BLaER1 (cell line): ENCODE data around the gene SYTL2.

ENCODE experiments used
- H3K27ac ChIP-seq: shearing (Covaris generic); formaldehyde crosslinking; 2 replicates; pipeline ENCODE4 v1.8.1; 2022
- H3K27me3 ChIP-seq: shearing (Covaris generic); formaldehyde crosslinking; 2 replicates; pipeline ENCODE4 v1.8.1; 2022
- H3K36me3 ChIP-seq: shearing (Covaris generic); formaldehyde crosslinking; 2 replicates; pipeline ENCODE4 v1.8.1; 2022
- H3K4me1 ChIP-seq: shearing (Covaris generic); formaldehyde crosslinking; 2 replicates; pipeline ENCODE4 v1.8.1; 2022
- H3K4me2 ChIP-seq: shearing (Covaris generic); formaldehyde crosslinking; 2 replicates; pipeline ENCODE4 v1.8.1; 2022
- H3K4me3 ChIP-seq: shearing (Covaris generic); formaldehyde crosslinking; 2 replicates; pipeline ENCODE4 v1.8.1; 2022
- H3K9ac ChIP-seq: shearing (Covaris generic); formaldehyde crosslinking; 2 replicates; pipeline ENCODE4 v1.8.1; 2022
- H3K9me3 ChIP-seq: shearing (Covaris generic); formaldehyde crosslinking; 2 replicates; pipeline ENCODE4 v1.8.1; 2022
- H4K20me1 ChIP-seq: shearing (Covaris generic); formaldehyde crosslinking; 2 replicates; pipeline ENCODE4 v1.8.1; 2022
- Cebpa-rat ChIP-seq: shearing (Covaris generic); IDR thresholded peaks from 2 replicates; pipeline ENCODE4 v1.8.1; 2022

SYTL2 gene

GRCh38 chr11:85813721-85814120 lies 2.8 kb upstream of the SYTL2 start:
- peaks cover 11% of the 10 kb centered on the region for H3K4me1 ChIP-seq
- peaks cover 42% of the 10 kb centered on the region for H3K27me3 ChIP-seq
- H3K4me2 ChIP-seq, result no peak overlapping the region
- H3K36me3 ChIP-seq, result no peaks in the 10 kb centered on the region
- no peaks in the 10 kb centered on the region for H3K9me3 ChIP-seq
- H3K4me3 ChIP-seq, result no peak overlapping the region
- H3K27ac ChIP-seq, result no peak overlapping the region
- no peak for TF ChIP-seq Cebpa-rat
- no peak overlapping the region for H3K9ac ChIP-seq
- no peaks in the 10 kb centered on the region for H4K20me1 ChIP-seq

- Histone ChIP-seq H4K20me1 (no peaks in the 10 kb centered on the region), H3K4me1 (peaks cover 11% of the 10 kb centered on the region), H3K36me3 (no peaks in the 10 kb centered on the region), H3K9me3 (no peaks in the 10 kb centered on the region), H3K4me3 (peak overlapping the region; percentile 64), H3K4me2 (peak overlapping the region; percentile 83), H3K27ac (no peak overlapping the region), H3K27me3 (peaks cover 45% of the 10 kb centered on the region), H3K9ac (no peak overlapping the region)
- no peak for TF ChIP-seq Cebpa-rat
Measured at GRCh38 chr11:85811624-85812023, 683 bp upstream of the SYTL2 start.

GRCh38 chr11:85810521-85810870 lies 445 bp downstream of the SYTL2 start:
- Histone ChIP-seq H3K4me3 (peak overlapping the region; percentile 64), H4K20me1 (no peaks in the 10 kb centered on the region), H3K4me2 (peak overlapping the region; percentile 83), H3K27ac (no peak overlapping the region), H3K9me3 (no peaks in the 10 kb centered on the region), H3K36me3 (no peaks in the 10 kb centered on the region), H3K9ac (peak overlapping the region; percentile 8; the same call in 1 of the 2 replicates), H3K27me3 (peaks cover 45% of the 10 kb centered on the region), H3K4me1 (peaks cover 11% of the 10 kb centered on the region)
- no peak for TF ChIP-seq Cebpa-rat

- H3K27me3 ChIP-seq, result peaks cover 45% of the 10 kb centered on the region
- H3K36me3 ChIP-seq, result no peaks in the 10 kb centered on the region
- H3K9me3 ChIP-seq, result no peaks in the 10 kb centered on the region
- peak overlapping the region; percentile 83; the same call in 1 of the 2 replicates for H3K4me2 ChIP-seq
- no peaks in the 10 kb centered on the region for H4K20me1 ChIP-seq
- H3K27ac ChIP-seq, result no peak overlapping the region
- H3K4me3 ChIP-seq, result 0 out of 2 replicates have a peak overlapping the region, but pooled peaks have one; percentile 64
- no peak overlapping the region for H3K9ac ChIP-seq
- TF ChIP-seq Cebpa-rat, result no peak
- peaks cover 11% of the 10 kb centered on the region for H3K4me1 ChIP-seq
Measured at GRCh38 chr11:85809863-85810262, 1.1 kb downstream of the SYTL2 start.

DNA sequence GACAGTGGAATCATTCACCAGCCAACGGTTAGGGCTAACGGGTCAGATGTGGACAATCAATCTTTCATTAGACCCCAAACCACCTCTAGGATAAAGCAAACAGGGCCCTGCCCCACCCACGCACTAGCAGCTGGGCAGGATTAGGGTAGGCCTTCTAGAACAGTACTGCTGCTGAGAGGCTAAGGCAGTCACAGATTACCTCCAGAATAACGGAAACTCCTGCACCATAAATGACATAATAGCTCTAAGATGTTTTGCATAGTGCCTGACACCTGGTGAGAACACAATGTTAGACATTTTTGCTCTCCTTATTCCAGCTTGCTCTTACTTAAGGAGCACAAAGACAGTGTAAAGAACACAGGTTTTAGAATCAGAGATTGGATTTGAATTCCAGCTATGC lies 1.8 kb downstream of the SYTL2 start:
- Histone ChIP-seq H3K27me3 (peaks cover 45% of the 10 kb centered on the region), H3K4me3 (no peak overlapping the region), H3K4me1 (peaks cover 11% of the 10 kb centered on the region), H3K4me2 (no peak overlapping the region), H4K20me1 (no peaks in the 10 kb centered on the region), H3K36me3 (no peaks in the 10 kb centered on the region), H3K9me3 (no peaks in the 10 kb centered on the region), H3K9ac (no peak overlapping the region), H3K27ac (no peak overlapping the region)
- no peak for TF ChIP-seq Cebpa-rat

GRCh38 chr11:85806876-85807275 lies 4.1 kb downstream of the SYTL2 start:
- Histone ChIP-seq H3K4me2 (no peak overlapping the region), H3K27ac (no peak overlapping the region), H3K9me3 (no peaks in the 10 kb centered on the region), H3K36me3 (no peaks in the 10 kb centered on the region), H4K20me1 (no peaks in the 10 kb centered on the region), H3K4me3 (no peak overlapping the region), H3K27me3 (peaks cover 34% of the 10 kb centered on the region), H3K9ac (no peak overlapping the region), H3K4me1 (peaks cover 11% of the 10 kb centered on the region)
- TF ChIP-seq Cebpa-rat, result no peak

GRCh38 chr11:85806016-85806415 lies 4.9 kb downstream of the SYTL2 start:
- H3K27me3 ChIP-seq, result peaks cover 25% of the 10 kb centered on the region
- H3K4me1 ChIP-seq, result peaks cover 11% of the 10 kb centered on the region
- TF ChIP-seq Cebpa-rat, result no peak
- no peak overlapping the region for H3K4me3 ChIP-seq
- no peak overlapping the region for H3K9ac ChIP-seq
- H4K20me1 ChIP-seq, result no peaks in the 10 kb centered on the region
- no peaks in the 10 kb centered on the region for H3K36me3 ChIP-seq
- H3K4me2 ChIP-seq, result no peak overlapping the region
- H3K27ac ChIP-seq, result no peak overlapping the region
- no peaks in the 10 kb centered on the region for H3K9me3 ChIP-seq

- Histone ChIP-seq H3K27ac (no peak overlapping the region), H3K4me3 (no peak overlapping the region), H3K4me1 (peaks cover 6% of the 10 kb centered on the region), H3K9me3 (no peaks in the 10 kb centered on the region), H4K20me1 (no peaks in the 10 kb centered on the region), H3K36me3 (no peaks in the 10 kb centered on the region), H3K9ac (no peak overlapping the region), H3K27me3 (peaks cover 19% of the 10 kb centered on the region), H3K4me2 (no peak overlapping the region)
- no peak for TF ChIP-seq Cebpa-rat
Measured at GRCh38 chr11:85805387-85805786, 5.6 kb downstream of the SYTL2 start.

DNA sequence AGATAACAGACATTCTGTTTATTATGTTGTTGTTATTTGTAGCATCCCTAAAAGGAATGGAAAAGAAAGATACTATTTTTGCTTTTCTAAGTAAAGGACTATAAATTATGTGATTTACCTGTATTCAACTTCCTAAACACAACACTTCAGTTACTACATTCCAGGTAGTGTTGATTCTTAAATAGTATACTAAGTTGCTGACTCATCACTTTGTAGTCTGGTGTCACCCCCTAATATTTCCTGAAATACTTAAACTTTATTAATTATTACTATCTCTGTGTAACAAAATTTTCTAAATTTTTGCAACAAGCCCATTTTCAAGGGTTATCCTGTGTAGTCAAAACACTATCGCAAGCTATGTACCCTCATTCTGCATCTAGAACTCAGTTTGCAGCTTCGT lies 7.0 kb downstream of the SYTL2 start:
- peaks cover 4% of the 10 kb centered on the region; the same call in 1 of the 2 replicates for H3K27me3 ChIP-seq
- H3K4me1 ChIP-seq, result no peaks in the 10 kb centered on the region
- H3K9ac ChIP-seq, result no peak overlapping the region
- TF ChIP-seq Cebpa-rat, result no peak
- no peak overlapping the region for H3K27ac ChIP-seq
- no peaks in the 10 kb centered on the region for H3K9me3 ChIP-seq
- H3K36me3 ChIP-seq, result no peaks in the 10 kb centered on the region
- H3K4me2 ChIP-seq, result no peak overlapping the region
- no peak overlapping the region for H3K4me3 ChIP-seq
- H4K20me1 ChIP-seq, result no peaks in the 10 kb centered on the region

DNA sequence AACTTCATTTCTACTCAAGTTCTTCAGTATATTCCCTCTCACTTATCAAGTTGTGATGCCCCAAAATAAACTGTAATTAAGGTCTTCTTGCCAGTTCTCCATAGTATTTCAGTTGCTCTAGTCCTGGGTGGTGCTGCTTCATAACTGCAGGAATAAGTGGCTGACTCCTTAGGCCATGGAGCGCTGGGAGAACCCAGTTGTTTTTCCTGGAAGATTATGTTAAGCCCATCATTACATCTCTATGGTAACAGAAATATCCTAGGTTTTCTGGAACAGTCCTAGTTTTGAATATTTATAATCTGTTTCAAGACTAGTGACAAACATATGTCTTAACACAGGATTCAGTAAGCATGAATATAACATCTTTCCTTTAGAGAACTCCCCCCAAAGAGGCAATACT lies 7.6 kb downstream of the SYTL2 start:
- H4K20me1 ChIP-seq, result no peaks in the 10 kb centered on the region
- H3K4me1 ChIP-seq, result no peaks in the 10 kb centered on the region
- no peak overlapping the region for H3K4me2 ChIP-seq
- no peak overlapping the region for H3K9ac ChIP-seq
- TF ChIP-seq Cebpa-rat, result no peak
- H3K27ac ChIP-seq, result no peak overlapping the region
- H3K9me3 ChIP-seq, result no peaks in the 10 kb centered on the region
- no peak overlapping the region for H3K4me3 ChIP-seq
- H3K27me3 ChIP-seq, result no peaks in the 10 kb centered on the region
- no peaks in the 10 kb centered on the region for H3K36me3 ChIP-seq

DNA sequence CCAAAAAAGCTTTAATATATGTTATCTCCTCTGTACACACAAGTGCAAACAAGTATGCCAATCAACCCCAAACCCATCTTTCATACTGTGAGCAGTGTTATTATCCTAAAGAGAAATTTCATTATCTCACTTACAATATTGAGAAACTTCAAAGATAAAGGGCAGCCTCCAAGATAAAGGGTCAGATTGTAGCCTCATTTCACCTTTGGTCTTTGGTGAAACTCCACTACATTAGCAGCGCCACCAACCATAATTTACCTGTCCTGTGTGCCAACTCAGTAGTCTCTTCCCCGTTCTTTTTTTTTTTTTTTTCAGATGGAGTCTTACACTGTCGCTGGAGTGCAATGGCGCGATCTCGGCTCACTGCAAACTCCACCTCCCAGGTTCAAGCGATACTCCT lies 9.4 kb downstream of the SYTL2 start:
- Histone ChIP-seq H3K4me1 (no peaks in the 10 kb centered on the region), H3K36me3 (no peaks in the 10 kb centered on the region), H3K27me3 (no peaks in the 10 kb centered on the region), H3K4me3 (no peak overlapping the region), H3K4me2 (no peak overlapping the region), H4K20me1 (no peaks in the 10 kb centered on the region), H3K27ac (no peak overlapping the region), H3K9ac (no peak overlapping the region), H3K9me3 (no peaks in the 10 kb centered on the region)
- TF ChIP-seq Cebpa-rat, result no peak
